Neural cell (in vitro differentiated cells): ENCODE measurements around the gene ZNF687. TPM values are rescaled to one million over a fixed set of nuclear protein-coding genes. Genes with fewer than 3 reads are reported as not detected.

Experiments used
- H2AFZ ChIP-seq: fragments of 200-600, 300-800 bp; sonication (generic), shearing (Covaris generic); 2 replicates; pipeline ENCODE4 v1.6.0; 2014; ENCODE audit warnings: low read depth, mild to moderate bottlenecking, antibody characterized with exemption, low read length, moderate library complexity
- H3F3A ChIP-seq: fragments of 200-600 bp; shearing (Covaris generic); 2 replicates; pipeline ENCODE4 v1.6.1; 2016; ENCODE audit warnings: mild to moderate bottlenecking, moderate library complexity, mixed read lengths, antibody characterized with exemption, low read length; ENCODE audit not compliant: insufficient read depth, poor library complexity, severe bottlenecking
- H3K27ac ChIP-seq: fragments of 200-600, 300-800 bp; sonication (generic), shearing (Covaris generic); 2 replicates; pipeline ENCODE4 v1.5.1; 2014; ENCODE audit warnings: mild to moderate bottlenecking, low read length, moderate library complexity
- H3K27me3 ChIP-seq: fragments of 300-800, 200-600 bp; sonication (generic), shearing (Covaris generic); 2 replicates; pipeline ENCODE4 v1.6.0; 2014; ENCODE audit warnings: mild to moderate bottlenecking, low read depth, low read length, moderate library complexity; ENCODE audit not compliant: insufficient read depth
- H3K36me3 ChIP-seq: fragments of 300-800, 200-600 bp; sonication (generic), shearing (Covaris generic); 2 replicates; pipeline ENCODE4 v1.5.1; 2014; ENCODE audit warnings: mild to moderate bottlenecking, antibody characterized with exemption, low read length, moderate library complexity; ENCODE audit not compliant: insufficient read depth
- H3K4me2 ChIP-seq: fragments of 300-800, 200-600 bp; sonication (generic), shearing (Covaris generic); 2 replicates; pipeline ENCODE4 v1.6.0; 2014; ENCODE audit warnings: mild to moderate bottlenecking, low read length
- H3K4me3 ChIP-seq: fragments of 300-800, 200-600 bp; sonication (generic), shearing (Covaris generic); 2 replicates; pipeline ENCODE4 v1.5.1; 2014; ENCODE audit warnings: mild to moderate bottlenecking, low read length, moderate library complexity
- H3K79me2 ChIP-seq: fragments of 200-600 bp; shearing (Covaris generic); replicated peaks from 2 replicates; pipeline ENCODE4 v1.6.0; 2014; ENCODE audit warnings: mild to moderate bottlenecking, low read length, moderate library complexity; ENCODE audit not compliant: insufficient read depth
- H3K9ac ChIP-seq: fragments of 300-800, 200-600 bp; sonication (generic), shearing (Covaris generic); 2 replicates; pipeline ENCODE4 v1.6.1; 2016; ENCODE audit warnings: mild to moderate bottlenecking, low read length, mixed read lengths
- H3K9me2 ChIP-seq: fragments of 200-600 bp; shearing (Covaris generic); 2 replicates; pipeline ENCODE4 v1.6.1; 2016; ENCODE audit warnings: mild to moderate bottlenecking, low read length, mixed read lengths; ENCODE audit not compliant: insufficient read depth
- H3K9me3 ChIP-seq: fragments of 200-600, 300-800 bp; sonication (generic), shearing (Covaris generic); 2 replicates; pipeline ENCODE4 v1.6.1; 2016; ENCODE audit warnings: mild to moderate bottlenecking, mixed run types, low read length, moderate library complexity, mixed read lengths
- H4K20me1 ChIP-seq: fragments of 200-600 bp; shearing (Covaris generic); 2 replicates; pipeline ENCODE4 v1.6.1; 2016; ENCODE audit warnings: mild to moderate bottlenecking, mixed run types; ENCODE audit not compliant: insufficient read depth
- CTCF ChIP-seq: fragments of 450-650 bp; IDR thresholded peaks from 2 replicates; pipeline ENCODE4 v1.5.1; 2014; ENCODE audit warnings: antibody characterized with exemption, mild to moderate bottlenecking, moderate library complexity; ENCODE audit not compliant: poor library complexity, severe bottlenecking
- EP300 ChIP-seq: fragments of 450-650 bp; conservative IDR thresholded peaks from 2 replicates; pipeline ENCODE4 v1.6.1; 2014; ENCODE audit warnings: antibody characterized with exemption, mild to moderate bottlenecking, moderate library complexity; ENCODE audit not compliant: poor library complexity, severe bottlenecking
- EZH2 ChIP-seq: fragments of 200-600, 300-800 bp; shearing (Covaris generic), sonication (generic); IDR thresholded peaks from 2 replicates; pipeline ENCODE4 v1.6.1; 2014; ENCODE audit warnings: antibody characterized with exemption, low read length, borderline replicate concordance, mild to moderate bottlenecking; ENCODE audit not compliant: insufficient read depth, poor library complexity, severe bottlenecking
- MXI1 ChIP-seq: fragments of 450-650 bp; conservative IDR thresholded peaks from 2 replicates; pipeline ENCODE4 v1.6.1; 2014; ENCODE audit warnings: antibody characterized with exemption, mild to moderate bottlenecking; ENCODE audit not compliant: poor library complexity, severe bottlenecking
- POLR2AphosphoS5 ChIP-seq: IDR thresholded peaks from 2 replicates; pipeline ENCODE4 v1.6.1; 2012
- RAD21 ChIP-seq: fragments of 450-650 bp; conservative IDR thresholded peaks from 2 replicates; pipeline ENCODE4 v1.6.1; 2014; ENCODE audit warnings: antibody characterized with exemption, mild to moderate bottlenecking, moderate library complexity
- REST ChIP-seq: IDR thresholded peaks from 2 replicates; pipeline ENCODE4 v1.6.1; 2012; ENCODE audit warnings: borderline replicate concordance
- SMC3 ChIP-seq: fragments of 450-650 bp; conservative IDR thresholded peaks from 2 replicates; pipeline ENCODE4 v1.6.1; 2014; ENCODE audit warnings: antibody characterized with exemption, mild to moderate bottlenecking, moderate library complexity; ENCODE audit not compliant: poor library complexity
- TAF1 ChIP-seq: IDR thresholded peaks from 2 replicates; pipeline ENCODE4 v1.6.1; 2012; ENCODE audit warnings: low read depth
- polyA plus RNA-seq: library from polyadenylated mRNA; depleted of rRNA; stranded (reverse); fragments of >200 nt; gene quantifications from 2 replicates; pipeline ENCODE4 v1.2.3, GENCODE V29; 2014

ZNF687 gene
- polyA plus RNA-seq, 1 donor from 2014 or later, result 6.9 TPM

- H2AFZ ChIP-seq, result no peak overlapping the region
- no peak for TF ChIP-seq SMC3
- no peak for TF ChIP-seq EP300
- TF ChIP-seq EZH2, result no peak
- no peak for TF ChIP-seq POLR2AphosphoS5
- H3K36me3 ChIP-seq, result no peaks in the 10 kb centered on the region
- H3K9me2 ChIP-seq, result no peaks in the 10 kb centered on the region
- no peaks in the 10 kb centered on the region for H3K27me3 ChIP-seq
- H3K79me2 ChIP-seq, result peaks cover 28% of the 10 kb centered on the region
- no peak overlapping the region for H3K9ac ChIP-seq
- no peak overlapping the region for H3K27ac ChIP-seq
- no peaks in the 10 kb centered on the region for H4K20me1 ChIP-seq
- no peak overlapping the region for H3K4me2 ChIP-seq
- no peaks in the 10 kb centered on the region for H3K9me3 ChIP-seq
- no peak overlapping the region for H3K4me3 ChIP-seq
- H3F3A ChIP-seq, result no peaks in the 10 kb centered on the region
Observed at GRCh38 chr1:151259351-151259750, 22.7 kb upstream of the ZNF687 start.

- no peaks in the 10 kb centered on the region for H3K27me3 ChIP-seq
- no peak overlapping the region for H3K4me2 ChIP-seq
- no peaks in the 10 kb centered on the region for H3K79me2 ChIP-seq
- H3K36me3 ChIP-seq, result no peaks in the 10 kb centered on the region
- H2AFZ ChIP-seq, result no peak overlapping the region
- H3K27ac ChIP-seq, result no peak overlapping the region
- H3K9ac ChIP-seq, result no peak overlapping the region
- no peak overlapping the region for H3K4me3 ChIP-seq
- H3K9me3 ChIP-seq, result no peaks in the 10 kb centered on the region
- no peaks in the 10 kb centered on the region for H4K20me1 ChIP-seq
- TF ChIP-seq SMC3, result no peak
- TF ChIP-seq CTCF, result no peak
- TF ChIP-seq POLR2AphosphoS5, result no peak
- TF ChIP-seq EP300, result no peak
- no peak for TF ChIP-seq MXI1
- no peak for TF ChIP-seq EZH2
- TF ChIP-seq TAF1, result no peak
- no peak for TF ChIP-seq REST
- TF ChIP-seq RAD21, result no peak
- H3K9me2 ChIP-seq, result no peaks in the 10 kb centered on the region
- no peaks in the 10 kb centered on the region for H3F3A ChIP-seq
Observed at GRCh38 chr1:151265446-151266236, 16.5 kb upstream of the ZNF687 start.
